ENCODE measurements around the gene CCDC92B.

Gene CCDC92B

GRCh38 chr17:2730764-2731353, 18.6 kb downstream of the CCDC92B start:
- Histone ChIP-seq H3K27ac (ENCODE audit: low read depth, low read length) (no peak overlapping the region), H3K36me3 (ENCODE audit: control insufficient read depth, low read length) (no peaks in the 10 kb centered on the region), H3F3A (ENCODE audit: control insufficient read depth, insufficient read depth) (no peaks in the 10 kb centered on the region), H3K27me3 (ENCODE audit: control insufficient read depth, low read length) (peaks cover 4% of the 10 kb centered on the region; the same call in 1 of the 2 replicates), H3K9me3 (ENCODE audit: control insufficient read depth, insufficient read depth, low read length) (no peaks in the 10 kb centered on the region), H3K4me2 (ENCODE audit: low read length) (no peak overlapping the region), H3K4me1 (ENCODE audit: control insufficient read depth, low read length) (peaks cover 3% of the 10 kb centered on the region; the same call in 1 of the 2 replicates), H3K79me2 (ENCODE audit: control insufficient read depth, low read length) (no peaks in the 10 kb centered on the region), H3K4me3 (ENCODE audit: low read length) (no peak overlapping the region), H4K20me1 (ENCODE audit: control insufficient read depth, insufficient read depth, low read depth, low read length) (no peaks in the 10 kb centered on the region), H3K9me2 (replicated peaks; ENCODE audit: control insufficient read depth, low read length) (no peaks in the 10 kb centered on the region)
- no peak for TF ChIP-seq EZH2phosphoT487 (IDR thresholded peaks at IDR 0.05; ENCODE audit: borderline replicate concordance, low read length)
- TF ChIP-seq, protein P1, sequence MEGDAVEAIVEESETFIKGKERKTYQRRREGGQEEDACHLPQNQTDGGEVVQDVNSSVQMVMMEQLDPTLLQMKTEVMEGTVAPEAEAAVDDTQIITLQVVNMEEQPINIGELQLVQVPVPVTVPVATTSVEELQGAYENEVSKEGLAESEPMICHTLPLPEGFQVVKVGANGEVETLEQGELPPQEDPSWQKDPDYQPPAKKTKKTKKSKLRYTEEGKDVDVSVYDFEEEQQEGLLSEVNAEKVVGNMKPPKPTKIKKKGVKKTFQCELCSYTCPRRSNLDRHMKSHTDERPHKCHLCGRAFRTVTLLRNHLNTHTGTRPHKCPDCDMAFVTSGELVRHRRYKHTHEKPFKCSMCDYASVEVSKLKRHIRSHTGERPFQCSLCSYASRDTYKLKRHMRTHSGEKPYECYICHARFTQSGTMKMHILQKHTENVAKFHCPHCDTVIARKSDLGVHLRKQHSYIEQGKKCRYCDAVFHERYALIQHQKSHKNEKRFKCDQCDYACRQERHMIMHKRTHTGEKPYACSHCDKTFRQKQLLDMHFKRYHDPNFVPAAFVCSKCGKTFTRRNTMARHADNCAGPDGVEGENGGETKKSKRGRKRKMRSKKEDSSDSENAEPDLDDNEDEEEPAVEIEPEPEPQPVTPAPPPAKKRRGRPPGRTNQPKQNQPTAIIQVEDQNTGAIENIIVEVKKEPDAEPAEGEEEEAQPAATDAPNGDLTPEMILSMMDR (IDR thresholded peaks at IDR 0.05; ENCODE audit: low read depth, low read length, poor library complexity, severe bottlenecking): no peak

DNA sequence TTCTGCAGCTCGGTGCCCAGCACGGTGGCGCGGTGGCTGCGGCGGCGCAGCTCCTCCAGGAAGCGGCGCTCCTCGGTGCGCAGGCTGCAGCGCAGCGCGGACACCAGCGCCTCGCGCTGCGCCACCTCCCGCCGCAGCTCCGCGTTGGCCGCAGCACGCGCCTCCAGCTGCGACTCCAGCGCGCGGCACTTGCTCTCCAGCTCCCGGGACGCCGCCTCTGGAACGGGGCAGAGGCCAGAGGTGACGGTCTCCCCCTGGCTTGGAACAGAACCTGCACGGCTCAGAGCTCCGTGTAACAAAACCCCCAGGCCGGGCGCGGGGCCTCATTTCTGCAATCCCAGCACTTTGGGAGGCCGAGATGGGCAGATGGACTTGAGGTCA, 24.7 kb downstream of the CCDC92B start:
- H3K4me2 ChIP-seq (ENCODE audit: low read length): no peak overlapping the region
- no peaks in the 10 kb centered on the region for H3K36me3 ChIP-seq (ENCODE audit: control insufficient read depth, low read length)
- H3K4me3 ChIP-seq (ENCODE audit: low read length): no peak overlapping the region

DNA sequence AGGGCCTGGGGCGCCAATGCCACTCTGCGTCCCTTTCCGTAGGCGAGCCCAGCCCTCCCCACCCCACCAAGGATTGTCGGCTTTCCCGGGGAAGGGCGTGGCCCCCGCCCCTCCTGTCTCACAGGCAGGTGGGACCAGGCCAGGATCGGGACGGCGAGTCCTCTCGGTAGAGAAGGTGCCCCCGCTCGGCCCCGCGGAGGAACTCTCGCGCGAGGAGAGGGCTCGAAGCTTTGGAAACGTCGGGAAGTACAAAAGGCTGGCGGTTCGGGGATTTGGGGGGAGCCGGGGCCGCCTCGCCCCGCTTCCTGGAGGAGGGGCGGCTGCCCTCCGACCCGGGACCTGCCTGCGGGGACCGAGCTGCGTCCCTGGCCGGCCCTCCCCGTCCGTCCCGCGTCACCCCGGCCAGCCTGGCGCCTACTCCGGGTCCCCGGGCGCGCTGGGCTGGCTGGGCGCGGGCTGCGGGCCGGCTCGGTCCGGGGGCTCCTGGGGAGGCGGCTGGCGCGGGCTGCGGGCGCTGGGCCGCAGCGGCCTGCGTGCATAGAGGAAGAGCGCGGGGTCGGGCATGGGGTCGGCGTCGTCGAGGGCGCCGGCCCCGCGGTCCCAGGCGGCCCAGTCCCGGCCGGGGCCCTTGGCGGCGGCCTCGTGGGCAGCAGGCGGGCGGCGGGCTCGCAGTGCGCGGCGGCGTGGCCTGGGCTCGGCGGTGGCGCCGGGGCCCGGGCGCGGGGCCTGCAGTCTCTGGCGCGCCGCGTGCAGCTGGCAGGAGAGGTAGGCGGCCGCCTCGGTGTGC, 25.3 kb downstream of the CCDC92B start:
- Histone ChIP-seq H3K9me2 (replicated peaks; ENCODE audit: control insufficient read depth, low read length) (no peaks in the 10 kb centered on the region), H3K36me3 (ENCODE audit: control insufficient read depth, low read length) (no peaks in the 10 kb centered on the region), H3K4me2 (ENCODE audit: low read length) (no peak overlapping the region), H3K79me2 (ENCODE audit: control insufficient read depth, low read length) (no peaks in the 10 kb centered on the region), H3K4me3 (ENCODE audit: low read length) (no peak overlapping the region), H3K27ac (ENCODE audit: low read depth, low read length) (no peak overlapping the region), H3K4me1 (ENCODE audit: control insufficient read depth, low read length) (peaks cover 3% of the 10 kb centered on the region; the same call in 1 of the 2 replicates), H3F3A (ENCODE audit: control insufficient read depth, insufficient read depth) (0 out of 2 replicates have a peak, but pooled peaks cover 3% of the 10 kb centered on the region), H4K20me1 (ENCODE audit: control insufficient read depth, insufficient read depth, low read depth, low read length) (no peaks in the 10 kb centered on the region), H3K27me3 (ENCODE audit: control insufficient read depth, low read length) (peaks cover 3% of the 10 kb centered on the region; the same call in 1 of the 2 replicates), H3K9me3 (ENCODE audit: control insufficient read depth, insufficient read depth, low read length) (no peaks in the 10 kb centered on the region)
- TF ChIP-seq EZH2phosphoT487 (IDR thresholded peaks at IDR 0.05; ENCODE audit: borderline replicate concordance, low read length): no peak
- TF ChIP-seq, protein P1 (IDR thresholded peaks at IDR 0.05; ENCODE audit: low read depth, low read length, poor library complexity, severe bottlenecking): no peak

More for the DNA sequence above, 24.7 kb downstream of the CCDC92B start:
- Histone ChIP-seq H4K20me1 (ENCODE audit: control insufficient read depth, insufficient read depth, low read depth, low read length) (no peaks in the 10 kb centered on the region), H3K27ac (ENCODE audit: low read depth, low read length) (no peak overlapping the region), H3K79me2 (ENCODE audit: control insufficient read depth, low read length) (no peaks in the 10 kb centered on the region), H3K9me2 (replicated peaks; ENCODE audit: control insufficient read depth, low read length) (no peaks in the 10 kb centered on the region), H3K9me3 (ENCODE audit: control insufficient read depth, insufficient read depth, low read length) (no peaks in the 10 kb centered on the region), H3K4me1 (ENCODE audit: control insufficient read depth, low read length) (peaks cover 3% of the 10 kb centered on the region; the same call in 1 of the 2 replicates), H3K27me3 (ENCODE audit: control insufficient read depth, low read length) (peaks cover 3% of the 10 kb centered on the region; the same call in 1 of the 2 replicates), H3F3A (ENCODE audit: control insufficient read depth, insufficient read depth) (0 out of 2 replicates have a peak, but pooled peaks cover 3% of the 10 kb centered on the region)
- TF ChIP-seq, protein P1 (IDR thresholded peaks at IDR 0.05; ENCODE audit: low read depth, low read length, poor library complexity, severe bottlenecking): no peak
- no peak for TF ChIP-seq EZH2phosphoT487 (IDR thresholded peaks at IDR 0.05; ENCODE audit: borderline replicate concordance, low read length)

All from DOHH2 (cell line).